Measurements from ENCODE around the gene IGFBPL1.
"Not testable (repeated sequence)": the region's sequence is repeated elsewhere in the genome, so short reads cannot be mapped to it uniquely, and the experiment has no call there.

The IGFBPL1 gene, protein sequence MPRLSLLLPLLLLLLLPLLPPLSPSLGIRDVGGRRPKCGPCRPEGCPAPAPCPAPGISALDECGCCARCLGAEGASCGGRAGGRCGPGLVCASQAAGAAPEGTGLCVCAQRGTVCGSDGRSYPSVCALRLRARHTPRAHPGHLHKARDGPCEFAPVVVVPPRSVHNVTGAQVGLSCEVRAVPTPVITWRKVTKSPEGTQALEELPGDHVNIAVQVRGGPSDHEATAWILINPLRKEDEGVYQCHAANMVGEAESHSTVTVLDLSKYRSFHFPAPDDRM

DNA sequence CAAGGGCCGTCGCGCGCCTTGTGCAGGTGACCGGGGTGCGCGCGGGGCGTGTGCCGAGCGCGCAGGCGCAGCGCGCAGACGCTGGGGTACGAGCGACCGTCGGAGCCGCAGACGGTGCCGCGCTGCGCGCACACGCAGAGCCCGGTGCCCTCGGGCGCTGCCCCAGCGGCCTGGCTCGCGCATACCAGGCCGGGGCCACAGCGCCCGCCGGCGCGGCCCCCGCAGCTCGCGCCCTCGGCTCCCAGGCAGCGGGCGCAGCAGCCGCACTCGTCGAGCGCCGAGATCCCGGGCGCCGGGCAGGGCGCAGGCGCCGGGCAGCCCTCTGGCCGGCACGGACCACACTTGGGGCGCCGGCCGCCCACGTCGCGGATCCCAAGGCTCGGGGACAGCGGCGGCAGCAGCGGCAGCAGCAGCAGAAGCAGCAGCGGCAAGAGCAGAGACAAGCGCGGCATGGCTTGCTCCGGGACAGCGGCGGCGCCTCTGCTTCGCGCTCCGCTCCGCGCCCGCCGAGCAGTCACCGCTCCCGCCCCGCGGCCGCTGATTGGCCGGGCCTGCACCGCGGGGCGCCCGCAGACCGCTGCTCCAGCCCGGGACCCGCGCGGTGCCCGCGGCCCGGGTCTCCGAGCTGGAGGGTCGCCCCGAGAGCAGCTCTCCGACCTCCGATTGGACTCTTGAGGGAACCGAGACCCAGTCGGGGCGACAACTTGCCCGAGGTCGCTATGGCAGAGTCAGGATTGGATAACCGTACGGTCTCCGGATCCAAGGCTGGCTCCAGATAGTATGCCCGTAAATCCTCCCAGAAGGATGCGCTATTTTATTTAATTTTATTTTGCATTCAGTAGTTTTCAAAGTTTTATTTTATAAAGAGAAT, at the start of gene IGFBPL1:
Gene IGFBPL1, minus strand, starts transcription at position 482 of the 871 bp plus-strand sequence. Its CDS starts 30 bp downstream, at position 452.
- DNase-seq (ENCODE audit: low spot score): no peak

DNA sequence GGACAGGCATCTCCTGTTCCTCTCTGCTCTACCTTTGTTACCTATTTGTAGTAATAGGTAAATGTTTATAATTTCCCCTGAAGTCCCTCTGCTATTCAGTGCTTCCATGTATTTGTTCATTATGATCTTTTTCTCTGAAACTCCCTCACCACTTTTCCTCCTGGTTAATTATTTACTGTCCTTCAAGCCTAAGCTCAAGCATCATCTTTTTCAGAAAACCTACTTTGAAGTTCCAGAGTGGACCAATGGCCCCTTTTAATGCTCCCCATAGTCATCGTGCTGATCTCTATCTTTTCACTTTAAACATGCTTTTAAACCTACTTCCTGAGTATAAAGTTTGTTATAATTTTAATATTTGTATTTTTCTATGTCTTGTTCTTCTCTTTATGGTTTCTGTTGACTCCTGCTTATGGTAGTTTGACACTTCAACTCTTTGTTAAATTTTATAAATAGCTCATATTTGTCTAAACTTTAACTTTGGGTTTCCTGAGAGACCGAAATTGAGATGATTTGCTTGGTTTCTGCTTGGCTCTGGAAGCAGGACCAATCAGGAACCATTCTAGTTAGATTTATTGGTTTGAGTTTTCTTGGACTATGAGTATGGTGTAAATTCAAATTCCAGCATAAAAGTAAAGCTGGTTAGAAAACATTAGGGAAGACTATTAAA, 48.5 kb upstream of the IGFBPL1 start:
- DNase-seq (ENCODE audit: low spot score): not testable (repeated sequence)

DNA sequence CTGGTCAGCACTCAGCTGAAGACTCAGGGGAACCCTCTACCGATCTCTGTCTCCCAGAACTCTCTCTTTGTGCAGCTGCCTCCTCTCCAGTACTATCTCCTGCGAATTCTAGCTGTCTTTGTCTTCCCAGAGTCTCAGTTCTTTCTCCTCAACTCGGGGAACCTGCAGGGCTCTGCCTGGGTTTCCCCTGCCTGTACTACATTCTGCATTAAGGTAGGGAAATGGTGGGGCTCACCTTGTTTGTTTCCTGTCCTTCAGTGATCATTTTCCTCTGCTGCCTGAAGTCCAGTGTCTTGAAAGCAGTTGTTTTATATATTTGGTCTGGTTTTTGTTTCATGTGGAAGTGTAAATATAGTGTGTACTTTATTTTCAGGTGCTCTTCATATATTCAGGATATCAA, 43.1 kb upstream of the IGFBPL1 start:
- no peak for DNase-seq (ENCODE audit: low spot score)

DNA sequence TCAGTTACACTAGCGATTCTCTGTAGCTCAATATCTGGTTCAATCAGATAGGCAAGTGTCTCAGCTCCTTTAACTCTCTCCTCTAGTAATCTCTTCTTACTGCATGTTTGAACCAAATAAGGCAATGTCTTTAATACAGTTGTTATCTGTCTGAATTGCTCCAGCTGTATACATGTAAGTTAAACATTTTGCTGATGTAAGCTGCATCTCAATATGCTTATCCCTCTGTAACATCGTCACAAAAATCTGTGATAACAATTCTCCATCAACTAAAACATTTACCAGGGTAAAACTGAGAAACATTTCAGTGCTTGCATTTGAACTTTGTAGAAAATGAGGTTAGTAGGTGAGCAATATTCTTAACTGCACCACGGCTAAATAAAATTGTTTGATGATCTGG, 29.6 kb upstream of the IGFBPL1 start:
- no peak for DNase-seq (ENCODE audit: low spot score)

DNA sequence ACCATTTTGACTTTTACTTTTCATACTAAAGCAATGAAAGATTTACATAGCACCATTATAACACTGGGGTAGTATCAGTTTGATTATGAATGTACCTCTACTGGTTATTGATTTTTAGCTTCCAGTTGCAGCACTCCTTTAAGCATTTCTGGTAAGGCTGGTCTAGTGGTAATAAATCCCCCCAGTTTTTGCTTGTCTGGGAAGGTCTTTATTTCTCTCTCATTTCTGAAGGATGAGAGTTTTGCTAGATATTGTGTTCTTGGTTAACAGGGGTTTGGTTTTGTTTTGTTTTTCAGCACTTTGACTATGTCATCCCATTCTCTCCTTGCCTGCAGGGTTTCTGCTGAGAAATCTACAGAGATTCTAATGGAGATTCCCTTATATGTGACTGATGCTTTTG, 26.9 kb upstream of the IGFBPL1 start:
- DNase-seq (ENCODE audit: low spot score): no peak

DNA sequence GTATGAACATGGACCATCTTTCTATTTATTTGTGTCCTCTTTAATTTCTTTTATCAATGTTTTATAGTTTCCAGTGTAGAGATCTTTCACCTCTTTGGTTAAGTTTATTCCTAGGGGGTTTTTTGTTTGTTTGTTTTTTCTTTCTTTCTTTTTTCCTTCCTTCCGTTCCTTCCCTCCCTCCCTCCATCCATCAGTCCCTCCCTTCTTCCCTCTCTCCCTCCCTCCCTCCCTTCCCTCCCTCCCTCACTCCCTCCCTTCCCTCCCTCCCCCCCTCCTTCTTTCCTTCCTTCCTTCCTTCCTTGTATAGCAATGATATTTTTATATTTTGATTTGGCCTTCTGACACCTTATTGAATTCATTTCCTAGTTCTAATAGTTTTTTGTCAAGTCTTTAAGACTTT, 23.4 kb upstream of the IGFBPL1 start:
- DNase-seq (ENCODE audit: low spot score): no peak

DNA sequence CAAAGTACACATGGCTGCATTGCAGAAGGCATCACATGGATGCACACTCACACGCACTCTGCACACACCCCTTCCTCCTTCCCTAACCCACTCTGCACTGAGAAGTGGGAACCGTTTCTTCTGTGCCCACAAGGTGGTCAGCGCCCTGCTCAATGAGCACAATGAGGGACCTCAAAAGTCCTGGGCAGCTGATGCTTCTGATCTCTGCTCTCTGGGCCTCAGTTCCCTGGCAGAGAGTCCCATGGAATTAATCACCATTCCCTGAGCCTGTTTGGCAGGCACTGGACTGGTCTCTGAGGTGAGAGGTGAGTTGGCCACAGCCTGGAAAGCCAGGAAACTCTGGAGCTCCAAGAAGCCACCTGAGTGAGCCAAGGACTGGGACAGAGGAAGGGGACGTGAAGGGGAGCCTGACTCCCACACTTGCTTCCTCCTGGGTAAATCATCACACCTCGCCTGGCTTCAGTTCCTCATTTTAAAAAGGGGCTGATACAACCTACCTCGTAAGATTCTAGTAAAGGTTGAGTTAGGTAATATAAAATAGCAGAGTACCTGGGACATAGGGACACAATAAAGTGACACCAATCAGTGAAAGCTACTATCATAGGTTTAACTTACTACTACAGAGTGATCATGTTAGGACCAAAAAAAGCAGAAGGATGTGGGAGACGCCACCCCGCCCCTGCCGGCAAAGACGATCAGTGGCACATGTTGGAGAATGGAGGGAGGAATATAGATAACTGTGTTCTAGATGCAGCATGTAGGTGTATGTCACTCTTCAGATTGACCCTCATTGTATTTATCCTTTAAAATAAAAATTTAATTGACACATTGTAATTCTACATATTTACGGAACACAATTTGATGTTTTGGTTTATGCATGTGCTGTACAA, 21.1 kb upstream of the IGFBPL1 start:
- no peak for DNase-seq (ENCODE audit: low spot score)

DNA sequence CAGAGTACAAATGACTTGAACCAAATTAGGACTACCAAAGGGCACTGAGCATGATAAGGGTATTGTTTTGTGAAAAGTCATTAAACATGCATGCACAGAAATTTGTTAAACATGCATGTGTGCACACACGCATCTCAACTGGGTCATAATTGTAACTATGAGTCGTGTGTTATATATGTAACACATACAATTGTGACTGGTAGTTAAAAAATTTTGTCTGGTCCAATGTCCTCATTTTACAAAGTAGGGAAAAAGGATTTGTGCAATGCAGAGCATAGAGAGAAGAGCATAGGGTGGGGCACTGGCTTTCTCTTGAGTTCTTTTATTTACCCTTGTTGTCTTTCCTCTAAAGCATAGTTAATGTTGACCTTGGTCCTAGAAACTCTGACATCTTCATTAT, 19.3 kb upstream of the IGFBPL1 start:
- no peak for DNase-seq (ENCODE audit: low spot score)

DNA sequence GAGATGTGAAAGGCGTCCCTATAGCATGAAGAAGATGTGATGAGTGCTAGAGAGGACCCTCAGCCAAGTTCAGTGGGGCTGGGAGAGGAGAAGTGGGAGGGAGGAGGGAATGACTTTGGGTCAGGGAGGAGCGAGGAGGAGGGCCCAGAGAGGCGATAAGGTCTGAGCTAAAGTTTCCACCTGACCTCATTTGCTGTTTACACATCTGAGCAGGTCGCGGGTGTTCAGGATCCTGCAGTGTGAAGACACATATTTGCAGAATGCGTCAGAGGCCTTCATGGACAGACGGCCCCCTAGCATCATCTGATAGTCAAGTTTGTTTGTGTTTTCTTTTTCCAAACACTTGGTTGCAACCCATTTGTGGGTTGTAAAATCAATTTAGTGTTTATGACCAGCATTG, 18.9 kb upstream of the IGFBPL1 start:
- DNase-seq (ENCODE audit: low spot score): no peak

DNA sequence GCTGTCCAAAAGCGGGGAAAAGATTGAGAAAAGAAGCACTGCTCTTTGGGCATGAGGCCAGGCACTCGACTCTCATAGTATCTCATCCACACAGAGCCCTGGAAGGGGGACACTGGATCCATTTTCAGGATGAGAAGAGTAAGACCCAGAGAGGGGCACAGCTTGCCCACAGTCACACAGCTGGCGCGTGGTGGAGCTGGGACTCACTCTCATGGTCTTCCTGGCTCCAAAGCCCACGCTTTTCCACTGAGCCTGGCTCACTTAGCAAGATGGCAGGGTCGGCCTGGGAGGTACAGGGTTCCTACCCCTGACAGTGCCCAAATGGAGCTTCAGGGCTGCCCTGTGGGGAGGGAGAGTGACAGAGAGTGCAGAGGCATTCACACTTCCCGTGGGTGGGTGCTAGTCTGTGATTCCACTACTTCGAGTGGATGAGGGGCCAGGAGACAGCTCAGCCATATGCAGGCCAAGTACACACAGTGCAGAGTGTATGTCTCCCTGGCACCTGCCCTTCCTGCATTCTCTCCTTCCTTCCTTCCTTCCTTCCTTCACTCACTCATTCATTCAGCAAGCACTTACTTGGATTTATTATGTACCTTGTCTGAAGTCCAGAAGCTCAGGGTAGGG, 18.3 kb upstream of the IGFBPL1 start:
- no peak for DNase-seq (ENCODE audit: low spot score)

DNA sequence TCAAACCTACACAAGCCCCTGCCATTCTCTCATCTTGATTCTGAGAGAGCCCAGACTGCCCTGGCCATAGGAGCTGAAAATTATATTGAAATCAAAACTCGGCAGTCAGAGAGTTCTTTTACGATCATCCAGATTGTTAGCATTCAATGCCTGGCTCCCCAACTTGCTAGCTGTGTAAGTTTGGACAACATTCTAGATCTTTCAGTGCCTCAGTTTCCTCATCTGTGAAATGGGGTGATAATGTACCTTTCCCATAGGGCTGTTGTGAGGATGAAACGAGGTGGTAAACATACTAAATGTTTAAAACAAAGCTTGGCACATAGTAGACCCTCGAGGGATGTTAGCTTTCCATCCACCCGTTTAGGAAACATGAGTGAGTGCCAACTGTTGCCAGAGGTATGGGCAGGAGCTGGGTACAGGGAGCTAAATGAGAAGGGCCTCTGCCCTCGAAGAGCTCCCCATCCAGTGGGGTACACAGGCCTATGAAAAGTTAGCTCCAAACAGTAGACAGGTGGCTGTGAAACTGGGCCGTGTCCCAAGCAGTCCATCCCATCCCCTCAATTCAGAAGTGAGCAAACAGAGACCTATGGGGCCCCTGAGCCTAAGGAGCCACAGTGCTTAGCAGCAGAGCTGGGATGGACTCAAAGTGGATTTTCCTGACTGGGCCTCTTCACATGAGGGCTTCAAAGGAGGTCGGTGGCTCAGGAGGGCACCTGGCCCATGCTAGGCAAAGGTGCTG, 17.3 kb upstream of the IGFBPL1 start:
- no peak for DNase-seq (ENCODE audit: low spot score)

DNA sequence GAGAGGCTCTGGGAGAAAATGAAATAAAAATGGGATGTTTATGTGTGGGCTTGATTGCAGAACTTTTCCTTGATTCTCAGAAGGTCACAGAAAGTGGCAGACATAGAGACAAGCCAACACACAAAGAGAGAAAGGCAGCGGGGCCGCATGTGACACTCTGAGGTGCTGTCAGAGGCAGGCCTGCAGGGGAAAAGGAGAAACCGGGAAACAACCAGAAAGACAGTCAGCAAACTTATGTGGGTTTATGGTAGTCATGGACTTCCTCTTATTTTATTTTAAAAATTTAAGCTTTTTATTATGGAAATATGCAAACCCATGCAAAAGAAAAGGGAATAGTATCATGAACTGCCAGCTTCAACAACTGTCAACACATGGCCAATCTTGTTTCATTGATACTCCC, 16.3 kb upstream of the IGFBPL1 start:
- no peak for DNase-seq (ENCODE audit: low spot score)

DNA sequence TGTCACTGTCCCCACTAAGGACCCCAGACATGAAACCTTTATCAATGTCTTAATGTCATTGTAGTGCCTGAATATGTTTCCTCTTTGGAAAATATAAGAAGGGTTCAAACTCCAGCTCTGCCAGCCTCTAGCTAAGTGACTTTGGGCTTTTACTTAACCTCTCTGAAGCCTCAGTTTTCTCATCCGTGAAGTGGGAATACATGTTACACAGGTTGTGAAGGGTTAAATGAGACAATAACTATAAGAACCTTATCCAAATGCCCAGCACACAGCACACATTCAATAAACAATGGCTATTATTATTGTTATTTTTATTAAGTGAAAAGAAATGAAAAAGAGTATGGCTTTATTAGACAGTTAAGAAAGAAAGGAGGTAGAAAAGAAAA, 15.7 kb upstream of the IGFBPL1 start:
- DNase-seq (ENCODE audit: low spot score): no peak

DNA sequence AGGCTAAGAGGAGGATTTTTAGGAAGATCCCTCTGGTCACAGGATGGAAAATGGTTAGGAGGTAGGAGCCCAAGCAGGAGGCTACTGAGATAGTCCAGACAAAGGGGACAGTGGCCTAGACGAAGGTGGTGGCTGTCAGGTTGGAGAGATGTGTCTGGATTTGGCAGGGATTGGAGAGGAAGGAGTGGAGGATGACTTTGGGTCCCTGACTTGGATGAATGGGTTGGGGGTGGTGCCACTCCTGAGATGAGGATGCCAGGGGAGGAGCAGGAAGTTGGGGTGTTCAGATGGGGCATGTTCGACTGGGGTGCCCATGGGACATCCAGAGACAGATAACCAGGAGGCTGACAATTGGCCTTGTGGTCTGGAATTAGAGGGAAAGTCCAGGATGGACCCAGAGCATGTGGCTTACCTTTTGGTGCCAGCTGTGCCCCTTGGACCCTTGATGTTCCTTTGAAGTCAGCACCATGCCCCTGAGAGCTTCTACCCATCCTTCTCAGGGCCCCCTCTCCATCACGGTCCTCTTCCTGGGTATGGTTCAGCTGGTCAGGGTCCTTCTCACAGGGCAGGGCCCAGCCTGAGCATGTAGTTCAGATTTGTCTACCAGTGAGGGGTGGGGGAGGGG, 15.1 kb upstream of the IGFBPL1 start:
- DNase-seq (ENCODE audit: low spot score): no peak

DNA sequence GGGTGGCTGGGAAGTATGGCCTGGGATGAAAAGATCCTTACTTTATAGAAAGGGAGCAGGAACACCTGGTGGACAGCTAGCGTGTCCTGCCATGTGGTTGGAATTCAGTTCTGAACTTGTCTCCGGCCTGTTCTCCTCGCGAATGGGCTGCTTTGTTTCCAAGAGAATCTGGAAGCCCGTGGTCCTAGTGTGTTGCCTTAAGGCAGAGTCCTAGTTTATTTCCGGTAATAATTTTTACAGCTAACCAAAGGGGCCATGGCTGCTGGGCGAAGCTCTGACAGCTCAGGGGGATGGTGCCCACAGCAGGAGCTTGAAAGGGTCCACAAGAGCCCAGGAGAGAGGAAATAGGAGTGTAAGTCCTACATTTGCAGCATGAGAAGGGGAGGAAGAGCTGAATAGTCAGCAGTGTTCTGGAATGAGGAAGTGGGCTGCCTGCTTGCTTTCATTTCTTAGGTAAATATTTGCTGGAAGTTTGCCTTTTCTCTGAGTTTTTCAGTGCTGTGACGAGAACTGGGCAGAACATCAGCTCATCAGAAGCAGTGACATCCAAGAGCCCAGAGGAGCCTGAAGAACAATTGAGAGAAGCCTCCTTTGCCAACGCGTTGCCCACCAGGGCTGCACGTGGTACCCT, 13.1 kb upstream of the IGFBPL1 start:
- no peak for DNase-seq (ENCODE audit: low spot score)

DNA sequence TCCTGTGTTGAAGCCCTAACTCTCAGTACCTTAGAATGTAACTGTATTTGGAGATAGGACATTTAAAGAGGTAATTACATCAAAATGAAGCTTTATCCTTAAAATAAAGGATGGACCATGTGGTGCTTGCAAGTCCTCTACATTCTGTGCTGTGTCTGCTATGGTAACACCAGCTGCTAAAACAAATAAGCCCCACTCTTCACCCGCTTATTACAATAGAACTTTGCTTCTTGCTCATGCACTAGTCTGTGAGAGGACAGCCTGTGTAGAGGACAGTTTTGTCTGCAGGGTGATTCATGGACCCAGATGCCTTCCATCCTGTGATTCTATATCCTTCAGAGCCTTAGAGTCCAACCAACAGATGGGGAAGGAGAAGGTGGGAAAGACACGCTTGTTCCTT, 12.5 kb upstream of the IGFBPL1 start:
- no peak for DNase-seq (ENCODE audit: low spot score)

DNA sequence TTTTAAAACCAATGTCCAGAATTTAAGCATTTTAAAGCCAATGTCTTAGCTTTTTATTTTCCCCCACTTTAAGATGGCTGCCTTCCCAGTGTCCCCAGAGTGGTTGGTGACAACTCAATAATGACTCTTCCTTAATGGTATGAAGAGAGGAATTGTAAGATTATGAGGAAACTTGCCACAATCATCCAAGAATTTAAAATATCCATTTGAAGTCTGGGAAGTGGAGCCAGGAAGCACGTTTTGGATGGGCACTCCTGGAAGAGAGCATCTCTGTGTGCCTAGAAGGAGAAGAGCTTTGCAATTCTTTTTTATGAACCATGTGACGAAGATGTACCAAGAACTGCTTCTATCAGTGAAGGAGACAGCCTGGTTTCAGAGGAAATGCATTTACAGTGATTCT, 11.3 kb upstream of the IGFBPL1 start:
- DNase-seq (ENCODE audit: low spot score): no peak

DNA sequence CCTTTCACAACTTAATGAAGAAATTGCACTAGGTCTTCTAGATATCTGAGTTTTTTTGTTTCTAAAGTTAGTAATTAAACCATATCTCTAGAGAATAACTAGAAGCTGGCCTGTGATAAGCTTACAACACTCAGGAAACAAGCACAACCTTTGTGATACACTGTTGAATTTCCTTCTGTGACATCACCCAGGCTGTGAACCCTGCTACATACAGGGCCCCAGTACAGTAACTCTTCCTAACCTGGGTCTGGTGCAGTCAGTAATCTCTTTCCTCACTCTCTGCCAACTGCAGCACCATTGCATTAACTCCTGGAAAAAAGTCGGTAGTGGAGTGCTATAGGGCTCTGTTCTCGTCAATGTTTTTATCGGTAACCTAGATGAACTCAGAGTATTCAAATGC, 10.6 kb upstream of the IGFBPL1 start:
- DNase-seq (ENCODE audit: low spot score): no peak

DNA sequence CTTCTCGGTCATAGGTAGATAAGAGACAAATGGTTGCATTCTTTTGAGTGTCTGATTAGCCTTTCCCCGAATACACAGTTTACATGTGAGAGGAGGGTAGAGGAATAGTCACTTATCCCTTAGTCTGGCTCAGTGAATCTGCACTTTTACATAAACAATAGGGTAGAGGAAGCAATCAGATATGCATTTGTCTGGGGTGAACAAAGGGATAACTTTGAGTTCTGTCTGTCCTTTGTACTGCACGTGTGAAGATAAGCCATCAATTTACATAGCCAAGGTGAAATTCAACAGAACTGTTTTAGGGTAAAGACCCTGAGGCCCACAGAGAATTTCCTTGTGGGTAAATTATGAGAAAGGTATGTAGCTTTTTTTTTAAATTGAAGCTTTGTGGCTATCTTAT, 10.1 kb upstream of the IGFBPL1 start:
- no peak for DNase-seq (ENCODE audit: low spot score)
